HG02870 (cell line): ENCODE measurements around the gene LHFPL3.

Experiments used
- ATAC-seq: cut with Tn5 transposase; IDR thresholded peaks from one replicate; pipeline ENCODE4 v1.9.1; 2021; ENCODE audit warnings: mild to moderate bottlenecking, moderate library complexity; ENCODE audit not compliant: unreplicated experiment

LHFPL3 gene

GRCh38 chr7:104883718-104884452 lies 555.5 kb downstream of the LHFPL3 start:
- ATAC-seq, result peak; percentile 78

- no peak for ATAC-seq
Observed at GRCh38 chr7:104886651-104887050, 558.2 kb downstream of the LHFPL3 start.

- no peak for ATAC-seq
Observed at GRCh38 chr7:104890216-104890615, 561.8 kb downstream of the LHFPL3 start.

- no peak for ATAC-seq
Observed at GRCh38 chr7:104891949-104892348, 563.5 kb downstream of the LHFPL3 start.

GRCh38 chr7:104894314-104894713 lies 565.9 kb downstream of the LHFPL3 start:
- ATAC-seq, result no peak

GRCh38 chr7:104894726-104895521 lies 566.5 kb downstream of the LHFPL3 start:
- no peak for ATAC-seq

GRCh38 chr7:104895522-104896236 lies 567.3 kb downstream of the LHFPL3 start:
- ATAC-seq, result peak; percentile 42

- no peak for ATAC-seq
Observed at GRCh38 chr7:104898434-104898833, 570.0 kb downstream of the LHFPL3 start.

- ATAC-seq, result no peak
Observed at GRCh38 chr7:104900525-104901239, 572.3 kb downstream of the LHFPL3 start.

GRCh38 chr7:104901240-104901619 lies 572.8 kb downstream of the LHFPL3 start:
- ATAC-seq, result no peak

GRCh38 chr7:104902183-104902582 lies 573.8 kb downstream of the LHFPL3 start:
- ATAC-seq, result no peak

- ATAC-seq, result no peak
Observed at GRCh38 chr7:104903044-104903443, 574.6 kb downstream of the LHFPL3 start.

- ATAC-seq, result no peak
Observed at GRCh38 chr7:104903846-104904245, 575.4 kb downstream of the LHFPL3 start.

GRCh38 chr7:104906032-104906431 lies 577.6 kb downstream of the LHFPL3 start:
- ATAC-seq, result no peak

GRCh38 chr7:104906556-104906955 lies 578.2 kb downstream of the LHFPL3 start:
- no peak for ATAC-seq

- ATAC-seq, result no peak
Observed at GRCh38 chr7:104908636-104909035, 580.2 kb downstream of the LHFPL3 start.

GRCh38 chr7:104909096-104909495 lies 580.7 kb downstream of the LHFPL3 start:
- ATAC-seq, result no peak

- ATAC-seq, result no peak
Observed at GRCh38 chr7:104914421-104914820, 586.0 kb downstream of the LHFPL3 start.

GRCh38 chr7:104921596-104921995 lies 593.2 kb downstream of the LHFPL3 start:
- no peak for ATAC-seq

- ATAC-seq, result peak; percentile 9
Observed at GRCh38 chr7:104922182-104923009, 594.0 kb downstream of the LHFPL3 start.
